CD4-positive, alpha-beta T cell treated with Interleukin-1 beta for 1 hour (primary cell): ENCODE results near the gene CBARP.
"Not testable (repeated sequence)": the region's sequence is repeated elsewhere in the genome, so short reads cannot be mapped to it uniquely, and the experiment has no call there.

Experiments used
- DNase-seq, 2 donors: peaks; one replicate each; pipeline ENCODE4 v3.0.0-alpha.2; 2020 to 2022

The CBARP gene

DNA sequence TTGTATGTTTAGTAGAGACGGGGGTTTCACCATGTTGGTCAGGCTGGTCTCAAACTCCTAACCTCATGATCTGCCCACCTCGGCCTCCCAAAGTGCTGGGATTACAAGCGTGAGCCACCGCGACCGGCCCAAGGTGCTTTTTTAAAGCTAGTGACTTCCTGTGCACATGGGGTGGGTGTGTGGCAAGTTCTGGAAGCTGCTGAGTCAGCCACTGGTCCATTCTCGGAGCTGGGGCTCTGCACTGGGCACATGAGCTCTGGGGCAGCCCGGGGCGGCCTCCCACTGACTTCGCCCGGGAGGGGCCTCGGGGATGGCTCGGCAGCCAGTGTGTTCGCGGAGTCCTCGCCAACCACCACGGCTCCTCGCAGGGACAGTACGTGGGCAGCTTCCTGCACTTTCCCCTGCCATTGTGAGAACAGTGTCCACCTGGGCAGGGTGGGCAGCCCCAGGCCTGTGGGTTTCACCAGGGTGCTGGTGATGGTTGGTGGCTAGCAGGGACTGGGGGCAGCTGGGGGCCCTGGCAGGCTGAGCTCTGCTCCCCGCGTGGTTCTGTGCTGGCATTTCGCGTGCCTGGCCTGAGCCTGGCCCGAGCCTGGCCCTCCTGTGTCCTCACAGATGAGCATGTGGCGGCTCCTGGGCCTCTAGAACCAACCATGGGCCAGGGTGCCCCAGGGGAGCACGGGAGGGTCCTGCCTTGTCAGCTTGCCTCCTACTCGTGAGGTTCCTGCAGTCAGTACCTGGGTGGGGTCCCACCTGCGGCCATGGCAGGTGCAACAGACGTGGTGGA is 12.2 kb downstream of the CBARP start:
- no peak for DNase-seq

GRCh38 chr19:1224847-1225246 is 13.0 kb downstream of the CBARP start:
- DNase-seq, result no peak

DNA sequence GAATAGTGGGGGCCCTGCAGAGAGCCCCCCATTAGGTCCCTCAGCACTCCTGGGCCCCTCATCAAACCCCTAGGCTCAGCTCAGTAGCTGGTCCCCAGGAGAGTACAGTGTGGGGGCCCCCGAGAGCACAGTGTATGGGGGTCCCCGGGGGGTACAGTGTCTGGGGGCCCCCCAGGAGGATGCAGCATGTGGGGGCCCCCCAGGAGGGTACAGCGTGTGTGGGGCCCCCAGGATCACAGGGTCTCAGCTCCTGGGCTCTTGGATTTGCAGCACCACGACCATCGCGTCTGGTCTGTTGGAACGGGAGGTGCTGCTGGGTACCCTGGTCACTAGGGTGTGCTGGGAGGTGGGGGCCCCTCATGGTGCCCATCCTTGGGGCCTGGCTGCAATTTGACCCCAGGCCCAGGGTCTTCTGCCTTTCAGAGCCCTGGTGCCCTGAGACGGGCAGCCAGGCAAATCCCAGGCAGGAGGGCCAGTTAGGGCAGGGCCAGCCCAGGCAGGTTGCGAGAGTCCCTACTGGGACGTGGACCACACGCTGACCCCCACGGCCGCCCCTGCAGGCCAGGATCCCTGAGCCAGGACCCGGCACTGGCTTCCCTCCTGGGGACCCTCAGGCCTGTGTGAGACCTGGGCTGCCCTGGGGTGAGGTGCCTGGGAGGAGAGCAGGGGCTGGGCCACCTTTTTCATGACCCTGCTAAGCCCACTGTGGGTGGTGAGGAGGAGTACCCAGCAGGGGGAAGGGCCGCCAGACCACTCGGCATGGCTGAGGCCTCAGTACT is 13.6 kb downstream of the CBARP start:
- no peak for DNase-seq

GRCh38 chr19:1223018-1223855 is 14.6 kb downstream of the CBARP start:
- DNase-seq, result peak in 1 of 2 donors; percentile 34

- DNase-seq, result no peak
These were observed 15.4 kb downstream of the CBARP start for GRCh38 chr19:1222394-1222793.

DNA sequence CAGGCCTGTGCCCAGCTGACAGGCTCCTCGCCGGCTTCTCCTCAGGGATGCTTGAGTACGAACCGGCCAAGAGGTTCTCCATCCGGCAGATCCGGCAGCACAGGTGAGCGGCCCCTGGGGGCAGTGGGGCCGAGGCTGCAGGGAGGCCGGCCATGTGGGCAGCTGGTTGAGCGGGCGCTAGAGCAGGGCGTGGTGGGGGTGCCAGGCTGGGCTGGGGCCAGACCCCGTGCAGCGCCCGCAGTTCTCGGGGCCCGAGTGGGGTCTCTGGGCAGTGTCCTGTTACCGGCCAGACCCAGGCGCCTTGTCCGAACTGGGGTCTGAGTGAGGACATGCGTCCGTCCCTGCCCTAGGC is 15.9 kb downstream of the CBARP start:
- no peak for DNase-seq

GRCh38 chr19:1220976-1221903 is 16.6 kb downstream of the CBARP start:
- no peak for DNase-seq

GRCh38 chr19:1220477-1220930 is 17.3 kb downstream of the CBARP start:
- no peak for DNase-seq

- no peak for DNase-seq
These were observed 17.9 kb downstream of the CBARP start for GRCh38 chr19:1219786-1220476.

DNA sequence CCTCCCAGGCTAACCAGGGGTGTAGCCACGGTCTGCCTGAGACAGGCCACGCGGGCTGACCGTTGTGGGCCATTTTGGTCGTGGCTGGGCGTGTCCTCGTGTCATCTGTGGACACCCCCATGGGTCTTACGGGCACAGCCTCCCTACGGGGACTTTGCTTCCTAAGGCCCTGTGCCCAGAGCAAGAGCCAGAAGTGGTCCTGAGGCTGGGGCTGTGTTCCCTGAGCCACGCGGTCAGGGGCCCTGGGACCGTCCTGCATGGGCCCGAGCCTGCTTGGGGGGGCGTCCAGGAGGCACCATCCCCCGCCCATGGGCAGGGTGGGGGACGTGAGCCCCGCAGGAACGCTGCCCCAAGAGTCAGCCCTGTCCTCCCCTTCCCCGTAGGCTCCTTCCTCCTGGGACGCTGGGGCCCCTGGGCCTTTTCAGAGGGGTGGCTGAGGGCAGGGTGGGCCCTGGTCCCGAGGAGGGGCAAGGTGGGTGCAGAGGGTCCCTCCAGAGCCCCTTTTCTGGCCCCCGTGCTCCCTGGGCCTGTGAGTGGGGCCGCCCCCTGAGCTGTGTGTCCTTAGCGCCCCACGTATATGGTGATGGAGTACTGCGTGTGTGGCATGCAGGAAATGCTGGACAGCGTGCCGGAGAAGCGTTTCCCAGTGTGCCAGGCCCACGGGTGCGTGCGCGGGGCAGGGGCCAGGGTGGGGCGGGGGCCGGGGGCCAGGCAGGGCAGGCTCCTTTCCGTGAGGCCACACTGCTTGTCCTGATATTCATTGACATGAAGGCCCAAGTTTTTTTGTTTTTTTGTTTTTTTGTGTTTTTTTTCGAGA is 18.8 kb downstream of the CBARP start:
- DNase-seq, result no peak

- no peak for DNase-seq
These were observed 20.4 kb downstream of the CBARP start for GRCh38 chr19:1217366-1217765.

GRCh38 chr19:1216756-1217155 is 21.0 kb downstream of the CBARP start:
- no peak for DNase-seq

DNA sequence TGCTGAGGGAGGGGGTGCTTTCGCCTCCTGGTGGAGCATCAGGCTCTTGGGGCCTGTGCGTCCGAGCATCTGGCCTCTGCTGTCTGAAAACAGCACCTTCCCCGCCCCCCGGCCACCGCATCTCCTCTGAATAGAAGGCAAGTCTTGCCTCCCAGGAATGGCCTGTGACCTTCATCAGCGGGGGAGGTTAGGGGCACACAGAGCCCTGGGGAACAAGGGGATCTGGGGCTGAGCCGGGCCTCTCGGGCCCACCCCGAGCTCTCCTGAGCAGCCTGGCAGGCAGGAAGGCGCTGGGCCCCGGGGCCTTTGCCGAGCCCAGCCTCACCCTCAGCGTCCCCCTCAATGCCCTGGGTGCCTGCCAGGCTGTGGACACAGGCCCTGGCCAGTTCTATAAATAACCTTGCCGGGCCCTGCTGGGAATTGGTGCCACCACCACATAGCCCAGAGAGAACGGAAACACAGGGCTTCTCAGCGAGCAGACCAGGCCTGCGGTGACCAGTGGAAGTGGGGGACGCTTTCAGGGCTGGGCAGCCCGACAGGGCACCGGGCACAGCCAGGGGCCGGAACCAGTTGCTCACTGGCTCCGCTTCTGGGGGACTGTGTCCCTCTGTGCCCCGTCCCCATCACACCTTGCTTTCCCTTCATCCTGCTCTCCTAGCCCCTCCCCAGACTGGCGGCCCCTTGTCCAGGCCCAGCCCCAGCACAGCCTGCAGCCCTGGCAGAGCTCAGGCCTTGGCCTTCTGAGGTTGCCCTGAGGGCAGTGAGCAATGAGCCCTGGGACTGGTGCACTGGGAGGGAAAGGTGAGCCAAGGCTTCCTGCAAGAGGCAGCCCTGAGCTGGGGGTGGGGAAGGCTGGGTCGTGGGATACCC is 22.7 kb downstream of the CBARP start:
- no peak for DNase-seq

DNA sequence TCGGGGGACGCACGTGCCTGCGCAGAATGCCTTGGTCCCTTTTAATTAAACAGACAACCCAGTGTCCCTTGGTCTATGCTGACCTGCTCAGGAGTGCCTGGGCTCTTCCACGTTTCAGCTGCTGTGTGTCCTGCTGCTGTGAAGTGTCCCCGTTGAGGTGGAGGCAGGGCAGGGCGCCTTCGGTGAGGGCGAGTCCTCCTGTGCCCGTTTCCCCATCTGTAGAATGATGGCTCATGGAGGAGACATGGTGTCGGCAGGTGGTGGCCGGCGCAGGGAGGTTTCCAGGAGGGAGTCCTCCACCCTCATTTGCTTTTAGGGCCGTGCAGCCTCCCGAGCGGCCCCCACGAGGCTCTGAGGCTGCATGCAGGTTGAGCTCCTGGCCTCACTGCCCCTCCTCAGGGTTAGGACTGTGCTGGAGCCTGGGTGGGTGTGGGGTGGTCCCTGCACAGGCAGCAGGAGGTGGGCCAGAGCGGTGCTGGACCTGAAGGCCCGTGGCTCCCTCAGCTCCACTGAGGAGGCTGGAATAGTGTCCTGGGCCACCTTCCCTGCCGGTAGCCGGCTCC is 23.4 kb downstream of the CBARP start:
- no peak for DNase-seq

- DNase-seq, result peak; percentile 74 to 82
These were observed 24.2 kb downstream of the CBARP start for GRCh38 chr19:1213391-1214286.

DNA sequence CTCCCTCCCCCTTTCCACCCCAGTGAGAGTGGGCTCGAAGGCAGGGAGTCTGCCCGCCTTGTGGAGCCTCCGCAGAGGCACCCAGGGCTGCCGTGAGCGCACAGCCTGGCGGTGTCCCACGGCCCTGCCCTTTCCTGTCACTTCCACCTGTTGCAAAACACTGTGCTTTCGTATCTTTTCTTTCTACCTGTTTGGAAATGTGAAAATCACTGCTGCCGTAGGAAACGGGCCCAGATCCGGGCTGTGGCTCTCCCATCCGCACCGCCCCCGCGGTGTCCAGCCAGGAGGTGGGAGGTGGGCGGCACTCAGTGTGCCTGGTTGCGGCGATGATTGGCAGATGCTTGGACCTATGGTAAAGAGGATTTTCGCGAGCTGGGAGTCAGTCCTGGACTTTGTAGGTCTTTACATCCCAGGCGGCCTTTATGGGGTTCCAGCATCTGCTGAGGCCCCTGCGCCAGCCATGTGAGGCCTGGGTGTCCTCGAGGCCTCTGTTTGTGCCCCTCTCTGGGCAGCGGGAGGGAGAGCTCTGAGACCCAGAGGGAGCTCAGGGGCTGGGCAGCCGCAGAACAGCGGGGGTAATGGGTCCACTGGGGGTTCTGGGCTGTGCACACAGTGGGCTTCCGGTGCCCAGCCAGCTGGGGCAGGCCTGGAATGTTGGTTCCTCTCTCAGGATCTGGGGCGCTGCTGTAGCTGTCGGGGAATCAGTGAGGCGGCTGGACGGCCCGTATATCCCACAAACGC is 26.1 kb downstream of the CBARP start:
- DNase-seq, result no peak

- DNase-seq, result no peak
These were observed 27.6 kb downstream of the CBARP start for GRCh38 chr19:1210227-1210538.

DNA sequence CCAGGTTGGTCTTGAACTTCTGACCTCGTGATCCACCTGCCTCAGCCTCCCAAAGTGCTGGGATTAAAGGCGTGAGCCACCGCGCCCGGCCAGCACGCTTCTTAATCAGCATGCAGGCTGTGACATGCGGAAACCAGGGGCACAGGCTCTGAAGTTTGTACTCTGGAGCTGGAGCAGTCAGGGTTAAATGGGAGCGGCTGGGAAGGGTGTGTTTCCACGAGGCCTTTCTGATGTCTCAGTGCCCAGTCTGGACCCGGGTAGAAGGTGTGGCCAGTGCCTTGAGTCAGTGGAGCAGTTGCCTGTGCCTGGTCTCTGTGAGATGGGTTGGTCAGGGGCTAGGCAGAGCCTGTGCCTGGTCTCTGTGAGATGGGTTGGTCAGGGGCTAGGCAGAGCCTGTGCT is 29.0 kb downstream of the CBARP start:
- DNase-seq, result not testable (repeated sequence)
